CD4-positive, alpha-beta memory T cell (primary cell): ENCODE results near the gene INVS. TPM values are rescaled to one million over a fixed set of nuclear protein-coding genes. Genes with fewer than 3 reads are reported as not detected.
A peak's percentile ranks its signal among the peaks of the same experiment; 100 is the strongest.

ENCODE experiments used
- CTCF ChIA-PET: fragments of 350-600 bp; sonication (Branson Sonifier 250); formaldehyde crosslinking; loops from one replicate; lab custom pipeline; 2021; ENCODE audit warnings: inconsistent platforms; ENCODE audit not compliant: partially characterized antibody; lab: Charles Lee
- POLR2A ChIA-PET: fragments of 350-600 bp; sonication (Branson Sonifier 250); formaldehyde crosslinking; loops from one replicate; lab custom pipeline; 2021; ENCODE audit not compliant: partially characterized antibody; lab: Charles Lee
- DNase-seq, 5 donors: peaks; one replicate each; pipeline versions ENCODE4 v3.0.0 to v3.0.0-alpha.2; 2020 to 2022; ENCODE audit warnings: mixed read lengths in 1 of 5
- H3K27ac ChIP-seq: one replicate; pipeline ENCODE4 v1.7.0; 2013; ENCODE audit warnings: low read depth, low read length
- H3K27me3 ChIP-seq: 2 replicates; pipeline ENCODE4 v1.7.0; 2013; ENCODE audit warnings: mild to moderate bottlenecking, low read length, moderate library complexity; ENCODE audit not compliant: insufficient read depth
- H3K36me3 ChIP-seq: 2 replicates; pipeline ENCODE4 v1.7.0; 2013; ENCODE audit warnings: mild to moderate bottlenecking, low read length, moderate library complexity; ENCODE audit not compliant: insufficient read depth
- H3K4me1 ChIP-seq: 2 replicates; pipeline ENCODE4 v1.7.0; 2013; ENCODE audit warnings: mild to moderate bottlenecking, low read length, moderate library complexity; ENCODE audit not compliant: insufficient read depth
- H3K4me3 ChIP-seq, 2 donors: one replicate each; pipeline ENCODE4 v1.7.0; 2013; ENCODE audit warnings: low read length in 2 of 2, mild to moderate bottlenecking in 1 of 2
- H3K9me3 ChIP-seq, 2 donors: one replicate each; pipeline ENCODE4 v1.7.0; 2013; ENCODE audit warnings: low read length in 2 of 2, control low read depth in 1 of 2; ENCODE audit not compliant: control insufficient read depth in 1 of 2
- H3K27ac Mint-ChIP-seq, 7 donors: one replicate each; pipeline ENCODE4 v1.8.0; 2020 to 2021; ENCODE audit warnings: mixed read lengths in 7 of 7, mild to moderate bottlenecking in 6 of 7, inconsistent platforms in 3 of 7, moderate library complexity in 3 of 7
- H3K27me3 Mint-ChIP-seq, 2 donors: one replicate each; pipeline ENCODE4 v1.8.0; 2020 to 2021; ENCODE audit warnings: mixed read lengths in 2 of 2
- H3K36me3 Mint-ChIP-seq, 2 donors: one replicate each; pipeline ENCODE4 v1.8.0; 2020 to 2021; ENCODE audit warnings: mixed read lengths in 2 of 2, inconsistent platforms in 1 of 2, mild to moderate bottlenecking in 1 of 2
- H3K4me1 Mint-ChIP-seq, 4 donors: one replicate each; pipeline ENCODE4 v1.8.0; 2020 to 2021; ENCODE audit warnings: mixed read lengths in 4 of 4, mild to moderate bottlenecking in 1 of 4
- H3K4me3 Mint-ChIP-seq, 8 donors: one replicate each; pipeline ENCODE4 v1.8.0; 2020 to 2021; ENCODE audit warnings: mixed read lengths in 8 of 8, mild to moderate bottlenecking in 7 of 8, moderate library complexity in 6 of 8, inconsistent platforms in 3 of 8
- H3K9me3 Mint-ChIP-seq, 8 donors: one replicate each; pipeline ENCODE4 v1.8.0; 2020 to 2021; ENCODE audit warnings: mixed read lengths in 8 of 8, mild to moderate bottlenecking in 5 of 8, inconsistent platforms in 3 of 8, moderate library complexity in 1 of 8
- intact Hi-C: fragments of 100-400 bp; cut with micrococcal nuclease; formaldehyde crosslinking; loops from one replicate; pipeline ENCODE4 v1.15.1; 2023
- polyA plus RNA-seq, 2 donors: library from polyadenylated mRNA; unstranded; fragments of 300-500 nt; fragmentation: Illumina TruSeq; gene quantifications; one replicate each; pipeline ENCODE4 v1.2.3, GENCODE V29; 2021
- total RNA-seq, 2 experiments: library from RNA; stranded (reverse); gene quantifications; one replicate each; pipeline ENCODE4 v1.2.3, GENCODE V29; 2021

INVS gene
- total and polyA plus RNA-seq, 4 experiments from 2014 or later: 6.5 to 22.9 (median 13.3) TPM

GRCh38 chr9:100350188-100350587 lies 251.1 kb downstream of the INVS start:
- DNase-seq: no peak
- Histone ChIP-seq H3K27me3 (no peaks in the 10 kb centered on the region), H3K4me3 (no peak overlapping the region), H3K27ac (no peak overlapping the region), H3K4me1 (peaks cover 38% of the 10 kb centered on the region), H3K36me3 (peaks cover 4% of the 10 kb centered on the region), H3K9me3 (no peaks in the 10 kb centered on the region)
- ChIA-PET CTCF (interaction anchor here (1.1 to 6.4 kb wide), 3 partner anchors 18 to 88 kb away, joined by 3 to 46 read pairs (median 26); no protein-coding TSS in a partner anchor), POLR2A (interaction anchor here (1.2 kb wide), 1 partner anchor 11 kb away, joined by 3 read pairs; no protein-coding TSS in a partner anchor)
- Mint-ChIP-seq H3K27ac (peak overlapping the region in 2 of 7 donors; percentile 1 to 19), H3K36me3 (peaks cover 11 to 15% of the 10 kb centered on the region in 2 donors), H3K4me3 (peak overlapping the region; percentile 1 to 51 (median 14)), H3K4me1 (peaks cover 43 to 66% (median 56%) of the 10 kb centered on the region in 4 donors), H3K27me3 (no peaks in the 10 kb centered on the region), H3K9me3 (peaks cover 0 to under 1% (median 0%) of the 10 kb centered on the region in 8 donors)
- intact Hi-C loops: loop anchor here (5.0 to 10.0 kb wide), 5 partner anchors 245 to 1182 kb away; partner anchors contain the start of genes ERP44, INVS, MRPL50 and NR4A3

Other genes starting within 250 kb of the INVS start
- gene STX17, start 192.6 kb upstream of the INVS start, total RNA-seq: 10 to 100 TPM; 52.2 to 61.5 TPM
- gene STX17, start 192.6 kb upstream of the INVS start, polyA plus RNA-seq: 10 to 100 TPM; 18.8 to 30.0 TPM
- 10 to 100 TPM; 16.5 to 17.0 TPM for gene ERP44, start 243 bp upstream of the INVS start, total RNA-seq
- gene ERP44, start 243 bp upstream of the INVS start, polyA plus RNA-seq: 10 to 100 TPM; 35.6 to 44.7 TPM